ENCODE results near the gene SLIT2. TPM values are rescaled to one million over a fixed set of nuclear protein-coding genes. Genes with fewer than 3 reads are reported as not detected.

SLIT2 gene
- total RNA-seq, 1 experiment from 2014 or later: 3.8 TPM

GRCh38 chr4:20217521-20217920, 34.2 kb upstream of the SLIT2 start:
- ChIA-PET POLR2A (no interaction called here), CTCF (no interaction called here), RAD21 (ENCODE audit: low non-redundant PET in 1 of 2, low total read pairs in 2 of 2, uncharacterized antibody in 2 of 2, unreplicated experiment in 2 of 2) (no interaction called here)
- TF ChIP-seq ZNF274 (IDR thresholded peaks at IDR 0.05; ENCODE audit: low read depth, low read length) (no peak), ELF1 (IDR thresholded peaks at IDR 0.05; ENCODE audit: borderline replicate concordance, low read depth) (no peak), FOSL1 (IDR thresholded peaks at IDR 0.05; ENCODE audit: low read depth) (no peak), EZH2 (IDR thresholded peaks at IDR 0.05) (no peak), POLR2A (IDR thresholded peaks at IDR 0.05; ENCODE audit: borderline replicate concordance, extremely low read depth, insufficient read depth, insufficient read length) (no peak), MAX (IDR thresholded peaks at IDR 0.05) (no peak), SIN3A (IDR thresholded peaks at IDR 0.05; ENCODE audit: low read depth) (no peak), ZFX (IDR thresholded peaks at IDR 0.05) (no peak), YY1 (IDR thresholded peaks at IDR 0.05; ENCODE audit: extremely low read depth, insufficient replicate concordance, low read depth, low read length) (no peak), RAD21 (IDR thresholded peaks at IDR 0.05; ENCODE audit: low read depth) (no peak), SRF (IDR thresholded peaks at IDR 0.05; ENCODE audit: low read depth) (no peak), TCF7L2 (IDR thresholded peaks at IDR 0.05; ENCODE audit: borderline replicate concordance, extremely low read depth, insufficient read depth, insufficient read length) (no peak), ATF3 (IDR thresholded peaks at IDR 0.05) (no peak), SP1 (IDR thresholded peaks at IDR 0.05; ENCODE audit: low read depth) (no peak), CTCF (IDR thresholded peaks at IDR 0.05 in 2 of 3, conservative IDR thresholded peaks at IDR 0.05 in 1 of 3; ENCODE audit: borderline replicate concordance in 1 of 3, insufficient read depth in 1 of 3, low read depth in 2 of 3, low read length in 2 of 3) (no peak), CEBPB (IDR thresholded peaks at IDR 0.05; ENCODE audit: low read depth) (no peak), CBX3 (IDR thresholded peaks at IDR 0.05; ENCODE audit: low read depth) (no peak)
- TF ChIP-seq, protein P1, sequence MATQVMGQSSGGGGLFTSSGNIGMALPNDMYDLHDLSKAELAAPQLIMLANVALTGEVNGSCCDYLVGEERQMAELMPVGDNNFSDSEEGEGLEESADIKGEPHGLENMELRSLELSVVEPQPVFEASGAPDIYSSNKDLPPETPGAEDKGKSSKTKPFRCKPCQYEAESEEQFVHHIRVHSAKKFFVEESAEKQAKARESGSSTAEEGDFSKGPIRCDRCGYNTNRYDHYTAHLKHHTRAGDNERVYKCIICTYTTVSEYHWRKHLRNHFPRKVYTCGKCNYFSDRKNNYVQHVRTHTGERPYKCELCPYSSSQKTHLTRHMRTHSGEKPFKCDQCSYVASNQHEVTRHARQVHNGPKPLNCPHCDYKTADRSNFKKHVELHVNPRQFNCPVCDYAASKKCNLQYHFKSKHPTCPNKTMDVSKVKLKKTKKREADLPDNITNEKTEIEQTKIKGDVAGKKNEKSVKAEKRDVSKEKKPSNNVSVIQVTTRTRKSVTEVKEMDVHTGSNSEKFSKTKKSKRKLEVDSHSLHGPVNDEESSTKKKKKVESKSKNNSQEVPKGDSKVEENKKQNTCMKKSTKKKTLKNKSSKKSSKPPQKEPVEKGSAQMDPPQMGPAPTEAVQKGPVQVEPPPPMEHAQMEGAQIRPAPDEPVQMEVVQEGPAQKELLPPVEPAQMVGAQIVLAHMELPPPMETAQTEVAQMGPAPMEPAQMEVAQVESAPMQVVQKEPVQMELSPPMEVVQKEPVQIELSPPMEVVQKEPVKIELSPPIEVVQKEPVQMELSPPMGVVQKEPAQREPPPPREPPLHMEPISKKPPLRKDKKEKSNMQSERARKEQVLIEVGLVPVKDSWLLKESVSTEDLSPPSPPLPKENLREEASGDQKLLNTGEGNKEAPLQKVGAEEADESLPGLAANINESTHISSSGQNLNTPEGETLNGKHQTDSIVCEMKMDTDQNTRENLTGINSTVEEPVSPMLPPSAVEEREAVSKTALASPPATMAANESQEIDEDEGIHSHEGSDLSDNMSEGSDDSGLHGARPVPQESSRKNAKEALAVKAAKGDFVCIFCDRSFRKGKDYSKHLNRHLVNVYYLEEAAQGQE (IDR thresholded peaks at IDR 0.05; ENCODE audit: low read depth): no peak
- Histone ChIP-seq H3K4me3 (replicated peaks in 1 of 2; ENCODE audit: low read depth in 1 of 2, low read length in 2 of 2) (no peak overlapping the region), H3K9me2 (ENCODE audit: insufficient read depth) (no peaks in the 10 kb centered on the region), H3K79me2 (ENCODE audit: insufficient read depth, low read length) (no peaks in the 10 kb centered on the region), H4K20me1 (ENCODE audit: insufficient read depth) (no peaks in the 10 kb centered on the region), H3K9me3 (ENCODE audit: control insufficient read depth in 1 of 2, insufficient read depth in 1 of 2, low read depth in 1 of 2, low read length in 2 of 2) (no peaks in the 10 kb centered on the region), H3K4me1 (ENCODE audit: control insufficient read depth in 1 of 2, insufficient read depth in 2 of 2, low read length in 2 of 2) (no peaks in the 10 kb centered on the region), H2AFZ (ENCODE audit: low read depth, low read length, poor library complexity, severe bottlenecking) (no peak overlapping the region), H3K9ac (ENCODE audit: low read length) (no peak overlapping the region), H3K36me3 (ENCODE audit: control insufficient read depth in 1 of 2, insufficient read depth in 2 of 2, low read length in 2 of 2) (no peaks in the 10 kb centered on the region), H3K27ac (ENCODE audit: low read depth, low read length) (no peak overlapping the region), H3K27me3 (ENCODE audit: insufficient read depth, low read length) (no peaks in the 10 kb centered on the region), H3K4me2 (ENCODE audit: low read length) (no peak overlapping the region)
- BruUV-seq (replicated peaks): no TSS peak
- intact Hi-C loops (cut with micrococcal nuclease): no loop called here
- DNase-seq (ENCODE audit: low read depth, low spot score) (no peak), ATAC-seq (no peak)

Data from HCT116 (cell line).